ENCODE measurements around the gene TTLL9.

- TF ChIP-seq CTCF (IDR thresholded peaks at IDR 0.05) (no peak), POLR2A (IDR thresholded peaks at IDR 0.05) (no peak)
Observed at GRCh38 chr20:31859266-31859997, 11.0 kb upstream of the TTLL9 start.
